RKO (cell line): ENCODE data around the gene CSNK1G2.

Experiments used
- DNase-seq: peaks from one replicate; pipeline ENCODE4 v3.0.0-alpha.2; 2016; ENCODE audit warnings: low spot score

The CSNK1G2 gene

GRCh38 chr19:1968279-1969175 lies 27.6 kb downstream of the CSNK1G2 start:
- no peak for DNase-seq

DNA sequence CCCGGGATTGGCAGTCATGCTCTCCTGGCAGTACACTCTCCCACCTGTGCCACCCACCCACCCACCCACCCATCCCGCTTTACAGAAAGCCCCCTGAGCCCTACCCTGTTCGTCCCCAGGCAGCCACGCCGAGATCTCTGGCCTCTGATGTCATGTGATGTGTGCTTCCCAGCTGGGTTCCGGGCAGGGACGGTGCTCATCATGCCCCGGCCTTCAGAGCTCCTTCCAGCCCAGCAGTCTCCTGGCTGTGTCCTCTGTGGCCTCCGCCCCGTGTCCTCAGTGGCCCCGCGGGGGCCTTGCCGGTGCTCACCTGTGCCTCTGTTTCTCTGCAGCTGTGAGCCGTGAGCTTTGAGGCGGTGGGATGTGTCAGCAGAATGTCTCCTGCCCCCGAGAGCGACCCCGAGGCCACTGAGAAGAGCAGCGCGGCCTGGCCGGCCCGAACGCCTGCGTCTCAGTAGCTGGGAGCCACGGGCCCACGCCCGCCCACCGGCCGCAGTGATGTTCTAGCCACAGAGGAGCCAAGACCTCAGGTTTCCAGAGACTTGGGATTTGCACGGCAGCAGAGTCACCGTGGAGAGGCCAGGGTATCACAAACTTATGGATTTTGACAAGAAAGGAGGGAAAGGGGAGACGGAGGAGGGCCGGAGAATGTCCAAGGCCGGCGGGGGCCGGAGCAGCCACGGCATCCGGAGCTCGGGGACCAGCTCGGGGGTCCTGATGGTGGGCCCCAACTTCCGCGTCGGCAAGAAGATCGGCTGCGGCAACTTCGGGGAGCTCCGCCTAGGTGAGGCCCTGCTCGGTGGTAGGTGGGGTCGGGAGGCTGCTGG lies 28.4 kb downstream of the CSNK1G2 start:
- DNase-seq = no peak

DNA sequence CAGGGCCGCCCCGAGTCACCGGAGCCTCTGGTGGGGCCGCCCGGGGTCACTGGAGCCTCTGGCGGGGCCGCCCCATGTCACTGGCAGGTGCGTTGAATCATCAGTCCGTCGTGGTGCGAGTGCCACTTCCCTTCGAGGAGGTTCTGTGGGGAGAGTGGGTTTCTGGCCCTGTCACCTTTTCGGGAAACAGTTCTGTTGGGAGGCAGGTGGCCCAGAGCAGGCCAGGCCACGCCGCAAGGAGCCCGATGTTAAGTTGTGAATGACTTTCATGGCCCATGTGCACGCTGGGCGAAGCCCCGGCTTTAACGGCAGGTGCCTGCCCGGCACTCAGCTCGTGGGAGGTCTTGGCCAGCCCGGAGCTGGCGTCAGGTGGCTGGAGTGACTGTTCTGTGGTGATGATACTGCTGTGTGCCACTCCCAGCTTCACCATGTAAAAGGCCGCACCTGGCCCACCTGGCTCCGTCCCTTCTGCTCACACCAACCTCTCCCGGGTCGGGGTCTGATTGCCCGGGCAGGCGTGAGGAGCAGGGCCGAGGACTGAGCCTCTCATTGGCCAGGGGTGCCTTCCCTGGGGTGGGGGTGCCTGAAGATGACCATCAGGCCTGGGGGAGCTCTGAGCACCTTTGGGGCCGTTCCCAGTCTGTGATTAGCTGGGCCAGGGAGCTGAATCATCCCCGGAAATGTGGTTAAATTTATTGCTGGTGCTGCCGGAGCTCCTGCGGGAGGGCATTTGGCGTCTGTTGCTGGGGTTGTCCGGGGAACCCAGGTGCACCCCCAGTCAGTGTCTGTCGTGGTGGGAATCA lies 29.2 kb downstream of the CSNK1G2 start:
- no peak for DNase-seq

- DNase-seq = no peak
These were observed 30.0 kb downstream of the CSNK1G2 start for GRCh38 chr19:1970806-1971502.

DNA sequence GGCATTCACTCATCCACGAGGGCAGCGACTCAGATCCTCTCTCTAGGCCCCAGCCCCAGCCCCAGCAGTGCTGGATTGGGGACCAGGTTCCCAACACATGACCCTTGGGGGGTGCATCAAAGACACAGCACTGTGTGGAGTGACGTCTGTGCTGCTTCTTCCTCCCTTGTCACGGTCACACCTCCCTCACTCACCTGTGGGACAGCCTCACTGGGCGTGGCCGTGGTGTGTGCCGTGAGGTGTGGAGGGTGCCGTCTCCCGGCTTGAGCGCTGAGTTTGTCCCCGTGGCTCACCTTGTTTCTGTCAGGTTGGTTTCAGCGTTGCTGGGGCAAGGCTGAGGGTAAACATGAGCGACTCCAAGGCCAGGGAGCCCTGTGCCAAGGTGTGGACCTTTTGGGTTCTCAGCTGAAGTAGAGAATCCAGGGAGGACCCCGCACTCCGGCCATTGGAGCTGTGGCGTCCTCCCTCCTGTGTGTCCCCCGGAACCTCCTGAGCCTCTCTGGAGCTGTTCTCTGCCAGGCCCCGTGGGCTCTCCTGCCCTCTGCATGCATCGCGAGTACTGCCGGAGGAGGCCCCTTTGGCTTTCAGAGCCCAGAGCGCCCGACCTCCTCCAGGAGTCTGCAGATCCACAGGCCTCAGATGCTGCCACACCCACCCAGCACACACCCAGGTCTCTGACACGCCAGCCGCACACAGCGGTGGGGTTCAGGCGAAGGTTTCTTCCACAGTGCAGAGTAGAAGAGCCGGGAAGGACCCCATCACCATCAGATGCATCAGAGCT lies 33.6 kb downstream of the CSNK1G2 start:
- no peak for DNase-seq

GRCh38 chr19:1975162-1975480 lies 34.1 kb downstream of the CSNK1G2 start:
- DNase-seq = no peak

DNA sequence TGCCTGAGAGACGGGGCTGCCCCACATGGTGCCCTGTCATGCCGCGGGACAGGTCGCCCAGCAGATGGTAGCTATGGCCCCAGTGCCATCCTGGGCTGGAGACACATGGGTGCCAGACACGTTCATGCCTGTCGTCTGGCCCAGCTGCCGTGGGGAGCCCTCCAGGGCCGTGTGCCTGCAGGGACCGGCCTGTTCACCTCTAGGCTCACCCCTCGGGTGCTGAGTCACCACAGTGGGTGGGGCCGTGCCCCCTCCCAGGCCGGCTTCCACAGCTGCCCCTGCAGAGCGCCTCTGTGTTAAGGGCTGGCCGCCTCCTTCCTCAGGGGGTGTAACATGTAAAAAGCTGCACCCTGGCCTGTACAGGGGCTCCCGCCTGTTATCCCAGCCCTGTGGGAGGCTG lies 36.1 kb downstream of the CSNK1G2 start:
- no peak for DNase-seq

- DNase-seq = no peak
These were observed 37.4 kb downstream of the CSNK1G2 start for GRCh38 chr19:1978346-1978894.

- no peak for DNase-seq
These were observed 38.0 kb downstream of the CSNK1G2 start for GRCh38 chr19:1979017-1979416.

DNA sequence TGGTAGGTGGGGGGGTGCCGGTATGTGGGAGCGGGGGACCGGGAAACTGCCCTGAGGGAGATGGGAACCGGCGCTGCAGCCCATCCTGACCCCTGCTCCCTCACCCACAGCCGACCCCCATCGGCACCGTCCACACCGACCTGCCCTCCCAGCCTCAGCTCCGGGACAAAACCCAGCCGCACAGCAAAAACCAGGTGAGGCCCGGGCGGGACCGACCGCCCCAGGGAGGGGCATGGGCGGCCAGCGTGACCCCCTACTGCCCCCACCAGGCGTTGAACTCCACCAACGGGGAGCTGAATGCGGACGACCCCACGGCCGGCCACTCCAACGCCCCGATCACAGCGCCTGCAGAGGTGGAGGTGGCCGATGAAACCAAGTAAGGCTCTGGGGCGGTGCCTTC lies 38.7 kb downstream of the CSNK1G2 start:
- no peak for DNase-seq

DNA sequence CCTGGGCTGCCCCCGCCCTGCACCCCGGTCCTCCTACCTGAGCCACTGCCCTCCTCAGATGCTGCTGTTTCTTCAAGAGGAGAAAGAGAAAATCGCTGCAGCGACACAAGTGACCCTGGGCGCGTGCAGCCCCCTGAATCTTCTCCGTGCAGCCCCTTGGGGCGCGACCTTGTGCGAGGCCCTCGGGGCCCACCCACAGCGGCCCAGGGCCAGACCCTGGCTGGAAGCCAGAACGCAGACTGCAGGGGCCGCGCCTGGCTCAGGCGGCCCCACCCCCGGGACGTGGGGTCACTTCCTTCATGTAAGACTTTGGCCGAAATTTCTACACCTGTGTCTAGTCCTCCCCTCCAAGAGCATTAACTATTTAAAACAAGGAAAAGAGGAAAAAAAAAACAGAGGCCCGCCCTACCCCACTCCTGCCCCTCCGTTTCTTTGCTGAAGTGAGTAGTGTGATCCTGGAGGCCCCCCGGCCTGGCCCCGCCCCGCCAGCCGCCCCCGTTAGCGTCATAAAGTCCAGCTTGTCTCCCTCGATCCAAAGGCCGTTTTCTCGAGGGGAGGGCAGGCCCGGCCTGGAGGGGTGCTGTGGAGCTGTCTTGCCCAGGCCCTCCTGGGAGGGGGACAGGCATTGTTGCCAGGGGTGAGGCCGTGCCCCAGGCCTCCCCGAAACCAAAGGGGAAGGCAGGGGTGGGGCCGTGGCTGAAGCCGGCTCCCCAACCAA lies 39.3 kb downstream of the CSNK1G2 start:
- no peak for DNase-seq

DNA sequence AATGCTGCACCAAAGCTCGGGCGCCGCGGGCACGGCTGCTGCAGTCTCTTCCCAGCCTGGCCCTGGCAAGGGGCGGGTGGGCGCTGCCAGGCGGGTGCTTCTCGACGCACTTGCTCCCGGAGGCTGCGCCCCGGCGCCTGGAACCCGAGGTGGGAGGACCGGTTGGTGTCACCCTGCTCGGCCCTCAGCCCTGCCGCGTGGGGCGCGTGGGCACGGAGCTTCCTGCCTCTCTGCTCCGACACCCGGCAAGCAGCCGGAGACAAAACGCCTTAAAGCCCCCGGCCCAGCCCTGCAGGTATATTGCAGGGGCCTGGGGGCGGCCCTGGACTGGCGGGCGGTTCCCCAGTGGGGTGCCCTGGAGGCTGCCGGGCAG lies 39.8 kb downstream of the CSNK1G2 start:
- DNase-seq = no peak

DNA sequence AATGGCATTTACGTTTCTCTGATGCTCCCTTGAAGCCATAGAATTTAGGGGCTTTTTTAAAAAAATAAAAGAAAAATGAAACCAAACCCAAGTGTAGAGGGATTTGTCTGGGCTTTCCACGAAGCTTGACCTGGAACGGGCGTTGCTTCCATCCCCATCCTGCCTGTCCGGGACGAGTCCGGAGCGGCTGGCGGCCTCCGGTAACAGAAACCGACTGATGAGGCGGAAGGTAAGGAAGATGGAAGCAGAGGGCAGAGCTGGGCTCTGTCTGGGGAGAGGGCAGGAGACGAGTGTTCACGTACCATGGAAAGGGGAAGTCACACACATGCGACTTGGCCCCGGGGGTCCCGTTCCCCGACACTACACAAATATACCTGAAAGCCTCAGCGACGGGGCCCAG lies 40.3 kb downstream of the CSNK1G2 start:
- DNase-seq = no peak

DNA sequence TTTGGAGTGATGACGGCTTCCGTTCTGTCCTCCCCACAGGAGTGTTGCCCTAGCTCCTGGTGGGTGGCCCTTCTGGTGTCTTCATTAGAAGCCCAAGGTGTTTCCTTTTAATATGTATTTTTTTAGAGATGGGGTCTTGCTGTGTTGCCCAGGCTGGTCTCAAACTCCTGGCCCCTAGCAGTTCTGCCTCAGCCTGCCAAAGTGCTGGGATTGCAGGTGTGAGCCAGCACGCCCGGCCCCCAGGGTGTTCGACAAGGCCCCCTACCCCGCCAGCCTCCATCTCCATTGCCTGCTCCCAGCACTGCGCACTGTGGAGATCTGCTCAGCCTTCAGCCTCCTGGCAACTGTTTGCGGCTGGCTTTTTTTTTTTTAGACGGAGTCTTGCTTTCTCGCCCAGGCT lies 43.4 kb downstream of the CSNK1G2 start:
- DNase-seq = no peak

GRCh38 chr19:1985588-1986356 lies 44.8 kb downstream of the CSNK1G2 start:
- no peak for DNase-seq

GRCh38 chr19:1986357-1987162 lies 45.6 kb downstream of the CSNK1G2 start:
- no peak for DNase-seq

GRCh38 chr19:1987197-1988187 lies 46.5 kb downstream of the CSNK1G2 start:
- no peak for DNase-seq
